H1 (cell line): ENCODE results near the gene PPFIBP2. TPM values are rescaled to one million over a fixed set of nuclear protein-coding genes. Genes with fewer than 3 reads are reported as not detected.

Source experiments
- CTCF ChIA-PET: fragments of 300-600 bp; sonication (Branson Sonifier 250); formaldehyde crosslinking; loops from one replicate; lab custom pipeline; 2021; ENCODE audit not compliant: partially characterized antibody; lab: Charles Lee
- POLR2A ChIA-PET: fragments of 300-600 bp; sonication (Branson Sonifier 250); formaldehyde crosslinking; loops from one replicate; lab custom pipeline; 2021; ENCODE audit warnings: inconsistent platforms; ENCODE audit not compliant: partially characterized antibody; lab: Charles Lee
- DNase-seq, 2 experiments: peaks; one replicate each; pipeline versions ENCODE4 v3.0.0 to v3.0.0-alpha.2; 2010 to 2022; ENCODE audit warnings: low spot score in 2 of 2, low read depth in 1 of 2, mixed read lengths in 1 of 2
- FAIRE-seq: peaks from 2 replicates; lab custom pipeline; 2011; peaks lifted over from hg19 to GRCh38; lab: Jason Lieb, UNC
- H2AFZ ChIP-seq: 2 replicates; pipeline ENCODE4 v1.8.1; 2012; ENCODE audit warnings: low read length, inconsistent platforms
- H2AK5ac ChIP-seq: 2 replicates; pipeline ENCODE4 v1.6.1; 2013; ENCODE audit warnings: low read depth, low read length
- H2BK120ac ChIP-seq: replicated peaks from 2 replicates; pipeline ENCODE3; 2013; ENCODE audit warnings: low read depth, low read length, inconsistent platforms
- H2BK12ac ChIP-seq: 2 replicates; pipeline ENCODE4 v1.6.1; 2013; ENCODE audit warnings: low read depth, low read length
- H2BK15ac ChIP-seq: 2 replicates; pipeline ENCODE4 v1.6.1; 2013; ENCODE audit warnings: low read length
- H2BK20ac ChIP-seq: 2 replicates; pipeline ENCODE4 v1.6.1; 2013; ENCODE audit warnings: low read length
- H2BK5ac ChIP-seq: 2 replicates; pipeline ENCODE4 v1.6.1; 2013; ENCODE audit warnings: low read depth, low read length
- H3K14ac ChIP-seq: 2 replicates; pipeline ENCODE4 v1.6.1; 2013; ENCODE audit warnings: inconsistent platforms; ENCODE audit not compliant: insufficient read length
- H3K18ac ChIP-seq: 2 replicates; pipeline ENCODE4 v1.6.1; 2013; ENCODE audit warnings: low read length; ENCODE audit errors: extremely low read depth
- H3K23ac ChIP-seq: 2 replicates; pipeline ENCODE4 v1.6.1; 2013; ENCODE audit warnings: inconsistent platforms; ENCODE audit not compliant: insufficient read length
- H3K23me2 ChIP-seq: 2 replicates; pipeline ENCODE4 v1.6.1; 2013; ENCODE audit warnings: low read depth, low read length
- H3K27ac ChIP-seq: 2 replicates; pipeline ENCODE4 v1.6.1; 2011; ENCODE audit warnings: low read depth, low read length, inconsistent platforms
- H3K27me3 ChIP-seq, 4 experiments: replicated peaks in 1 of 4; 1 replicate in 1 of 4; 2 replicates in 3 of 4; pipeline versions ENCODE4 v1.6.1 to v1.8.1; 2011 to 2013; ENCODE audit warnings: low read length in 3 of 4, mild to moderate bottlenecking in 3 of 4, inconsistent platforms in 2 of 4, mixed read lengths in 2 of 4, moderate library complexity in 1 of 4; ENCODE audit not compliant: control insufficient read depth in 3 of 4, insufficient read depth in 3 of 4; ENCODE audit errors: extremely low read depth in 1 of 4
- H3K36me3 ChIP-seq, 4 experiments: 2 replicates each; pipeline versions ENCODE4 v1.6.1 to v1.8.1; 2011 to 2013; ENCODE audit warnings: mild to moderate bottlenecking in 4 of 4, low read length in 3 of 4, moderate library complexity in 2 of 4, control low read depth in 1 of 4, inconsistent platforms in 1 of 4; ENCODE audit not compliant: insufficient read depth in 4 of 4, control insufficient read depth in 2 of 4
- H3K4ac ChIP-seq: replicated peaks from 2 replicates; pipeline ENCODE3; 2013; ENCODE audit warnings: low read length, low read depth, mixed read lengths, inconsistent platforms; ENCODE audit not compliant: insufficient read length
- H3K4me1 ChIP-seq, 4 experiments: replicated peaks in 1 of 4; 1 replicate in 1 of 4; 2 replicates in 3 of 4; pipeline versions ENCODE4 v1.6.1 to v1.8.1; 2011 to 2013; ENCODE audit warnings: low read length in 3 of 4, inconsistent platforms in 2 of 4, mixed read lengths in 1 of 4; ENCODE audit not compliant: insufficient read depth in 4 of 4, control insufficient read depth in 3 of 4
- H3K4me2 ChIP-seq, 2 experiments: 2 replicates each; pipeline versions ENCODE4 v1.6.1 to v1.8.1; 2011 to 2013; ENCODE audit warnings: low read depth in 2 of 2, low read length in 2 of 2, control low read depth in 1 of 2, inconsistent platforms in 1 of 2, mild to moderate bottlenecking in 1 of 2; ENCODE audit not compliant: insufficient read depth in 1 of 2
- H3K4me3 ChIP-seq, 4 experiments: fragments of 200-600, 300-600 bp in 1 of 4; sonication (generic), shearing (Covaris generic), sonication (Bioruptor Twin) in 1 of 4; 2 replicates each; pipeline versions ENCODE4 v1.5.1 to v1.8.1; 2011 to 2016; ENCODE audit warnings: low read length in 4 of 4, low read depth in 3 of 4, control low read depth in 2 of 4, inconsistent platforms in 2 of 4, mild to moderate bottlenecking in 2 of 4, mixed read lengths in 1 of 4, moderate library complexity in 1 of 4; ENCODE audit not compliant: insufficient read depth in 2 of 4; ENCODE audit errors: extremely low read depth in 1 of 4
- H3K56ac ChIP-seq: replicated peaks from 2 replicates; pipeline ENCODE3; 2013; ENCODE audit warnings: low read depth, mild to moderate bottlenecking, mixed read lengths, low read length, inconsistent platforms; ENCODE audit not compliant: insufficient read length
- H3K79me1 ChIP-seq: 2 replicates; pipeline ENCODE4 v1.6.1; 2013; ENCODE audit warnings: low read depth, low read length, control low read depth
- H3K79me2 ChIP-seq, 2 experiments: 2 replicates each; pipeline versions ENCODE4 v1.6.1 to v1.8.1; 2012 to 2013; ENCODE audit warnings: low read length in 2 of 2, mild to moderate bottlenecking in 2 of 2, inconsistent platforms in 1 of 2; ENCODE audit not compliant: insufficient read depth in 2 of 2, control insufficient read depth in 1 of 2
- H3K9ac ChIP-seq, 4 experiments: replicated peaks in 1 of 4; 1 replicate in 1 of 4; 2 replicates in 3 of 4; pipeline versions ENCODE4 v1.6.1 to v1.8.1; 2011 to 2013; ENCODE audit warnings: low read depth in 3 of 4, low read length in 3 of 4, control low read depth in 2 of 4, mild to moderate bottlenecking in 2 of 4, moderate library complexity in 2 of 4, inconsistent platforms in 1 of 4; ENCODE audit errors: extremely low read depth in 1 of 4
- H3K9me3 ChIP-seq, 2 experiments: 2 replicates each; pipeline versions ENCODE4 v1.6.1 to v1.8.1; 2012 to 2013; ENCODE audit warnings: mild to moderate bottlenecking in 2 of 2, moderate library complexity in 2 of 2, control low read depth in 1 of 2, inconsistent platforms in 1 of 2, low read depth in 1 of 2, low read length in 1 of 2, mixed read lengths in 1 of 2; ENCODE audit not compliant: insufficient read depth in 2 of 2
- H4K20me1 ChIP-seq, 2 experiments: replicated peaks in 1 of 2; 2 replicates each; pipeline versions ENCODE3 to v1.8.1; 2011 to 2013; ENCODE audit warnings: inconsistent platforms in 2 of 2, low read length in 2 of 2, mild to moderate bottlenecking in 1 of 2; ENCODE audit not compliant: insufficient read depth in 2 of 2, control insufficient read depth in 1 of 2
- H4K5ac ChIP-seq: 2 replicates; pipeline ENCODE4 v1.6.1; 2013; ENCODE audit warnings: low read length, low read depth, mixed read lengths, inconsistent platforms; ENCODE audit not compliant: insufficient read length
- H4K8ac ChIP-seq: 2 replicates; pipeline ENCODE4 v1.8.0; 2013; ENCODE audit warnings: mild to moderate bottlenecking, moderate library complexity, low read length, inconsistent platforms; ENCODE audit not compliant: insufficient read depth; ENCODE audit errors: extremely low read depth
- H4K91ac ChIP-seq: replicated peaks from 2 replicates; pipeline ENCODE3; 2013; ENCODE audit warnings: low read length, mixed read lengths, inconsistent platforms; ENCODE audit not compliant: insufficient read length
- BCL11A ChIP-seq, 2 experiments: IDR thresholded peaks; one replicate each; pipeline ENCODE4 v1.6.1; 2011; ENCODE audit warnings: low read depth in 2 of 2, low read length in 2 of 2, mild to moderate bottlenecking in 2 of 2
- MAFK ChIP-seq: IDR thresholded peaks from 2 replicates; pipeline ENCODE4 v1.6.1; 2012; ENCODE audit warnings: low read depth, mild to moderate bottlenecking, improper control_type of control experiment, low read length
- USF2 ChIP-seq: IDR thresholded peaks from 2 replicates; pipeline ENCODE4 v1.6.1; 2011; ENCODE audit warnings: low read length, improper control_type of control experiment
- WGBS, 2 experiments: shearing (Covaris generic) in 1 of 2; methylation state at CpG; one replicate each; pipeline versions ENCODE4 v1.1.6 to v1.1.7; 2013 to 2015; ENCODE audit warnings: low lambda C conversion rate in 2 of 2, mixed read lengths in 2 of 2, inconsistent platforms in 1 of 2, low coverage in 1 of 2, missing lambda C conversion rate in 1 of 2; ENCODE audit not compliant: insufficient replicate concordance in 2 of 2, insufficient coverage in 1 of 2, insufficient read length in 1 of 2; ENCODE audit errors: extremely low coverage in 1 of 2, missing lambda C conversion rate in 1 of 2; 5-methylcytosine and 5-hydroxymethylcytosine counted together
- polyA plus RNA-seq, 7 experiments: library from polyadenylated mRNA; depleted of rRNA in 3 of 7; stranded (reverse) in 5 of 7; unstranded in 2 of 7; fragments of >200 nt in 5 of 7; fragments of 200-250 nt in 2 of 7; gene quantifications; 1 replicate in 5 of 7; 2 replicates in 1 of 7; 4 replicates in 1 of 7; pipeline versions ENCODE4 v1.2.1 to v1.2.3, GENCODE V29; 2011 to 2013; ENCODE audit warnings: missing spikeins in 2 of 7, mixed read lengths in 2 of 7
- total RNA-seq: library from RNA; stranded (reverse); fragmentation: NEBNext Ultra II Directional; extraction: Animal tissue kit (Norgen Biotek cat#: 25700); gene quantifications from 2 replicates; pipeline ENCODE4 v1.2.1, GENCODE V29; 2021

PPFIBP2 gene
- total and polyA plus RNA-seq, 2 of the 8 experiments (the other 6 are each of a cell fraction or from before 2014, with no cell fraction given) = 5.5 to 9.8 TPM

GRCh38 chr11:7488681-7489080 is 25.1 kb upstream of the PPFIBP2 start:
- H2BK120ac ChIP-seq = no peak overlapping the region
- no peaks in the 10 kb centered on the region for H3K27me3 ChIP-seq
- H3K23ac ChIP-seq = no peak overlapping the region
- no peak overlapping the region for H2BK12ac ChIP-seq
- no peaks in the 10 kb centered on the region for H3K23me2 ChIP-seq
- no peaks in the 10 kb centered on the region for H3K9me3 ChIP-seq
- no peak overlapping the region for H3K4me2 ChIP-seq
- no peak for DNase-seq
- H4K20me1 ChIP-seq = no peaks in the 10 kb centered on the region
- H3K18ac ChIP-seq = no peak overlapping the region
- no peaks in the 10 kb centered on the region for H3K79me2 ChIP-seq
- FAIRE-seq = no peak
- no peak overlapping the region for H2BK15ac ChIP-seq
- H3K4ac ChIP-seq = no peak overlapping the region
- H3K14ac ChIP-seq = no peak overlapping the region
- no peak overlapping the region for H4K8ac ChIP-seq
- H4K5ac ChIP-seq = no peak overlapping the region
- H4K91ac ChIP-seq = no peak overlapping the region
- H3K4me1 ChIP-seq = peaks cover 0 to 8% (median 2%) of the 10 kb centered on the region in 4 experiments; a peak in 4 of 7 replicates
- no peak overlapping the region for H3K9ac ChIP-seq
- H2AK5ac ChIP-seq = no peak overlapping the region
- POLR2A ChIA-PET = no interaction called here
- no peaks in the 10 kb centered on the region for H3K36me3 ChIP-seq
- H2AFZ ChIP-seq = no peak overlapping the region
- no peak overlapping the region for H3K27ac ChIP-seq
- H3K4me3 ChIP-seq = no peak overlapping the region
- H3K79me1 ChIP-seq = no peaks in the 10 kb centered on the region
- no peak overlapping the region for H3K56ac ChIP-seq
- no peak overlapping the region for H2BK5ac ChIP-seq
- 97% methylated on average over 1 of the region's 1 CpG; no CpG with 5 or more reads in 1 of the 2 experiments for WGBS, 2 experiments
- CTCF ChIA-PET = interaction anchor here (0.7 to 2.7 kb wide), 6 partner anchors 13 to 177 kb away, joined by 3 to 8 read pairs (median 3); no protein-coding TSS in a partner anchor
- no peak overlapping the region for H2BK20ac ChIP-seq
- no peak for TF ChIP-seq BCL11A (IDR thresholded peaks at IDR 0.05; ENCODE audit: low read depth in 2 of 2, low read length in 2 of 2)
- TF ChIP-seq MAFK = no peak
- no peak for TF ChIP-seq USF2
